D341Med (cell line): Measurements from ENCODE around the gene IGFBP7.

Experiments used
- DNase-seq: peaks from one replicate; pipeline ENCODE4 v3.0.0; 2012; ENCODE audit warnings: low spot score

The IGFBP7 gene

DNA sequence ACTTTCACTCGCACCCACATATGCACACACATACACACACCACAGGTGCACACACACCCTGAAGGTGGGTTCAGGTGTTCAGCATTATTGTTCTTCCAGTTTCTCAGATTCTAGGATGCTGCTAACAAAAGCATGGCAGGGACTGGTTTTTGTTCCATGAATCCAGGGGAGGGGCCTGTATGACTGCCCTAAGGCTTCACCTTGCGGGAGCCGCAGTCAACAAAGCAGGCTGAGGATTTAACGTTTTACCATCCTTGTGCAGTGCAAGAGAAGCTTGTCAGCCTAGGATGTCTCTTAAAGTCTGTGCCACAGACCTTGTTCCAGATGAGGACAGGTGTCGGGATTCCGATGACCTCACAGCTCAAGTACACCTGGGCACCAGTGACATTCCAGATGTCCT, 69.7 kb downstream of the IGFBP7 start:
- DNase-seq: no peak

DNA sequence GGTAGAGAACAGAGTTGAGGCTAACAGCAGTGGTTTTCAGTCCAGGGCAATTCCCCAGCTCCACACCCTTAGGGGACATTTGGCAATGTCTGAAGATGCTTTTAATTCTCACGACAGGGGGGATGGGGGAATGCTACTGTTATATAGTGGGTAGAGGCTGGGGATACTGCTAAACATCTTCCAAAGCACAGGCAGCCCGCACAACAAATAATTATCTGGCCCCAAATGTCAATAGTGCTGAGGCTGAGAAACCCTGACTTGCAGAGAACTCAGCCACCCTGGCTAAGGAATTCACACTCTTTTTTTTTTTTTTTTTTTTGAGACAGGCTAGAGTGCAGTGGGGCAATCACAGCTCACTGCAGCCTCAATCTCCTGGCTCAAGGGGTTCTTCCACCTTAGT, 70.8 kb downstream of the IGFBP7 start:
- DNase-seq: no peak

DNA sequence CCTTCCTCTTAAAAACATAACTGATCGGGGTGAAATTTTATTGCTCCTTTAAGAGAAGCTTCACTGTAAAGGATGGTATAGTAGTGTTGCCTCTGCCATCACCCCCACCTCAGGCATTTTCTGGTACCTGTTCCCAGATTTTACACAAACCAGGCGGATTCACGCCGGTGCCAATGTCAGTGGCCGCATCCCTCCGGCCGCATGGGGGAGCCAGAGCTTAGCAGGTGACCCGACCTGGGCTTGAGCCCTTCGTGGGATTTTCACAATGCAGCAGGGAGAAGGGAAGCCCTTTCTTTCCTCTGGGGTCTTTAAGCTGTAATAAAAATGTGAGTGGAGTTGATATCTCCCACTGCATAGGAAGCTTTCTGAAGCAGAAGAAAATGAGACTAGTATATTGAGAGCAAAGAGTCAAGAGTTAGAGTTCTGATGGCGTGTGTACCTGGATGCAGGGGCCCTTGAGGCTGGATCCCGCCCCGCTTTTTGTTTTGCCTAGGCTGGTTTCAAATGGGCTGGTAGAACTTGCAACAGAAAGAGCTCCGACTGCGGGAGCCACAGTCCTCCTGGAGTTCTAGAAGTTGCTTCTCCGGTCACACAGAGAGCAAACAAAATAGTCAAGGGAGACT, 72.1 kb downstream of the IGFBP7 start:
- DNase-seq: peak; percentile 83

DNA sequence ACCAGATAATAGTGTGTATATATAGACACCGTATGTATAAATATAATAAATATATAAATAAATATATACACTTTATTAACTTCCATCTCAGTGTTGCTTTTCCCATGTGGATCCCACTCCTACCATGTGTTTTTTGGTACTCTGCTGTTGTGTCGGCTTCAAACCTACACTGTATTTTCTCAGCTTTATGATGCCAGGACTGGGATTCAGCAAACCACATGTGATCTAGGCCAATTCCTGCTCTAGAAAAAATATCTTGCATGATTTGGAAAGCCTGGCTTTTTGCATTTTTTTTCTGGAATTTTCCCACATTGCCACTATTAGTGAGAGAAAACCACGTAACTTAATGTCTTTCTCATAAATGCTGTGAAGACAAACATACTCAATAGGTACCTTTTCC, 75.7 kb downstream of the IGFBP7 start:
- no peak for DNase-seq

DNA sequence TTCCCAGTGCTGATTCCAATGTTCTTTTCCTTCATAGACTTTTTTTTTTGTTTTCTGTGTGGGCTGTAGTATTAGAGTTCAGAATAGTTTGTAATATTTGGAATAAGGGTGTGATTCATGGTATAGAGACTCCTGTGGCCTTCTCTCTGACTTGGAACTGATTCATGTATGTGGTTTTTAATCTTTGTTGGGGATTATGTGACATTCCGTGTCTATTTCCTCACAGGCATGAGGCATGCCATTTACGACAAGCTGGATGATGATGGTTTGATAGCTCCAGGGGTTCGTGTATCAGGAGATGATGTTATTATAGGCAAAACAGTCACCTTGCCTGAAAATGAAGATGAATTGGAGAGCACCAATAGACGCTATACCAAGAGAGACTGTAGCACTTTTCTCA, 87.1 kb downstream of the IGFBP7 start:
- no peak for DNase-seq

DNA sequence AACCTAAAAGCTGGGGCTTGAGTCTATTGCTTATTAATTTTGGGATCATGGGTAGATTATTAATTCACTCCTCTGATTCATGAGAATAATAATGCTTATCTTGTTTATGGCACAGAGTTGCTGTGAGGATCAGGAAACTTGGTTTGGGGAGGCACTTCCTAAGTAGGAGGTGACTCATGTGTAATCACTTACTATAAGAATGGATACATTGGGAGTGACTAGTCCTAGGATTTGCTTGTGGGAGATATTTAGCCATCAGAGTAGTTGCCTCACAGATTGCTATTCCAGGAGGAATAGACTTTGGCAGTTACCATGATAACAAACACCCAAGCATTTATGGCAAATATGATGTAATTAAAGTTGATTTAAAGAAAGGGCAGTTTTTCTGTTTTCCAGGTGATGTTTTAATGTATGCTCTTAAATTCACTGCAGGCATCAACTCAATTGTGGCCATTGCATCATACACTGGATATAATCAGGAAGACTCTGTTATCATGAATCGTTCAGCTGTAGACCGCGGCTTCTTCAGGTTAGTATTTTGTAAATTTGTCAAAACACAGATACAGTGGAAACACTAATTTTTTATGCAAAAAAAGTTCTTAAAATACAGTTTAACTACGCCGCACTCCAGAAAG, 89.6 kb downstream of the IGFBP7 start:
- no peak for DNase-seq

DNA sequence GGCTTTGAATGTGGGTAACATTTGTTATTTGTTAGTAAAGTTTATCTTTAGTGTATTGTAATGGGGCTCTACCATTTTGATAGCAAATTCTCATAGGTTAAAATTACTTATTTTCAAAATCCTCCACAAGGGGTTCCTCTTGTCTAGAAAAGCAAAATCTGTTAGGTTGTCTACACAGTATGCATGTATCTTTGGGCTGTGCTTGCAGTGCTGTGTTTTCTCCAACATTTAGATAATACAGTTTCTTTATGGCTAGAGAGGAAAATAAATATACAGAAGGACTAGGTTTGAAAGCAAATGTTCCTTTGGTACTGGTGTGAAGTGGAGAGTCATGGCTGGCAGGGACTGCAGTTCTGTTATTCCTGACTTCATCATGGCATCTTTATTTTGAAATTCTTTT, 91.2 kb downstream of the IGFBP7 start:
- DNase-seq: no peak

DNA sequence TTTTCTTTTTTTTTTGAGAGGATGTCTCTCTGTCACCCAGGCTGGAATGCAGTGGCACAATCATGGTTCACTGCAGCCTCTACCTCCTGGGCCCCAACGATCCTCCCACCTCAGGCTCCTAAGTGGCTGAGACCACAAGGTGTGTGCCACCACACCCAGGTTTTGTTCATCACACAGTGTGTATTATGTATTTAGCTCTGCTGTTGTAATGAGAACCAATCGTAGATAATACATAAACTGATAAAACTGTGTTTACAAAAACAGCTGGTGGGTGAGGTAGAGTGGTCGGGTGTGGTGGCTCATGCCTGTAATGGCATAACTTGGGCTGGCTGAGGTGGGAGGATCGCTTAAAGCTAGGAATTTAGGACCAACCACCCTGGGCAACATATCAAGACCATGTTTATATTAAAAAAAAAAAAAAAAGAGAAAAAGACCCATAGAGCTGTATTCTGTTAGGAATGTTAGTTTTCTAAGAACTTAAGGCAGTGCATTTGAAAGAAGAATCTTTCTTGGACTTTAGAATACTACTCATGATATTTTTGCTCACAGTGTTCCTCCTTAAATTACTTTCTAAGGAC, 96.6 kb downstream of the IGFBP7 start:
- no peak for DNase-seq

DNA sequence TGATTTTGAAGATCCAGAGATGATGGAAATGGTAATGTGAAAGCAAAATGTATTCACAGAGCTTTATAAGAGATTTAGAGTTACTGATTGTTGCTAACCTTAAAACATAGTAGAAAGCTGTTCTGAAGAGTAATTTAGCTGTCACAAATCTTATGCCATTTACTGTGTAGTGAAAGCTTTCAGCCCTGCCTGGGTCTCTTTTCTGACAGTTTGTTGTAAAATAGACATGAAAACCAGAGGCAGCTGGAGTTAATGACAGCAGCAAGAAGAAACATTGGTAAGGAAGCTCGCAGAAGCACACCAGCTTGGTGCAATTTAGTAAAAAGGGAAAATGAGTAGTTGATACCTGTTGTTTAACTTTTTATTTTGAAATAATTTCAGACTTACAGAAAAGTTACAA, 110.4 kb downstream of the IGFBP7 start:
- DNase-seq: no peak

DNA sequence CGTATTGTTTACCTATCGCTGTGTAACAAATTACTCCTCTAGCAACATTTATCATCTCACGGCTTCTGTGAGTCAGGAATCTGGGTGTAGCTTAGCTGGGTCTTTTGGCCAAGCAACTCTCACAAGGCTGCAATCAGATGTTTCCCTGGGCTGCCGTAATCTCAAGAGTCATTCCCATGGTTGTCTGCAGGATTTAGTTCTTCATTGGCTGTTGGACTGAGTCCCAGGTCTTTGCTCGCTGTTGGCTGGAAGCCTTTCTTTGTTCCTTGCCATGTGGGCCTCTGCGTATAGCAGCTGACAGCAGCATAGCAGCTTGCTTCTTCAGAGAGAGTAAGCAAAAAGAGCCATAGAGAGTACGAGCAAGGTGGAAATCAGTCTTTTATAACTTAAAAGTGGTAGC, 114.7 kb downstream of the IGFBP7 start:
- DNase-seq: peak; percentile 80

DNA sequence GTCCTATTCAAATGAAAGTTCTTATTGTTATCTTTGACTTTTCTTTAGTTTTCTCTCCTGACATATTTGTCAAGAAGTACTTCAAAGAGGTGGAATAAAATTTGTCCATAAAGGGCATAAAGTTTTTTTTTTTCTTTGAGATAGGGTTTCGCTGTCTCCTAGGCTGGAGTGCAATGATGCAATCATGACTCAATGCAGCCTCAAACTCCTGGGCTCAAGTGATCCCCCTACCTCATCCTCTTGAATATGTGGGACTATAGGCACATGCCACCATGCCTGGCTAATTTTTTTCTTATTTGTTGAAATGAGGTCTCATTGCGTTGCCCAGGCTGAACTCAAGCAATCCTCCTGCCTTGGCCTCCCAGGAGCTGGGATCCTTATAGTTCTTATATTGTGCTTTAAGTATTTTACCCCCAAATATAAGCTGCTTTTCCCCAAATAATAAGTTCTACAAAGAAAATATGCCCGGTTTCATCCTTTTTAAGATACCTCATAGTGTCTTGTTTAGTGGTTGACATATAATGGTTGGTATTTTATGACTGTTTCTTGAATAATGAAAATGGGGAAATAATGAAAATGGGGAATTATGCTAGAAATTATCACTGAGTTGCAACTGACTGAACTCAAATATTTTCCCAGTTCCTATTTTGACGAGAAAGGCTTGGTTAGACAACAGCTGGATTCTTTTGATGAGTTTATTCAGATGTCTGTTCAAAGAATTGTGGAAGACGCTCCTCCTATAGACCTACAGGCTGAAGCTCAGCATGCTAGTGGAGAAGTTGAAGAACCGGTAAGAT, 119.9 kb downstream of the IGFBP7 start:
- no peak for DNase-seq

DNA sequence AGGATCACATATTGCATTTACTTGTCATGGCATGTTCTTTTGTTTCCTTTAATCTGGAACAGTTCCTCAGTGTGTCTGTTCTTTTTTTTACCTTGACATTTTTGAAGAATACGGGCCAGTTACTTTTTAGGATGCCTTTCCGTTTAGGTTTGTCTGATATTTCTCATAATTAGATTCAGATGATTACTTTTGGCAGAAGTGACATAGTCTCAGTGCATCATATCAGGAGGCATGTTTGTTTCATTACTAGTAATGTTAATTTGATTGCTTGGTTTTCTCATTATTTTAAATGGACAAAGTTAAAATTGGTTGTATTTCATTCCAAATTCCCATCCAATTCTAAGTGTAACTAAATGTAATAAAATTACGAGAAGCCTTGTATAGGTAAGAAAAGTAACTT, 123.2 kb downstream of the IGFBP7 start:
- no peak for DNase-seq

DNA sequence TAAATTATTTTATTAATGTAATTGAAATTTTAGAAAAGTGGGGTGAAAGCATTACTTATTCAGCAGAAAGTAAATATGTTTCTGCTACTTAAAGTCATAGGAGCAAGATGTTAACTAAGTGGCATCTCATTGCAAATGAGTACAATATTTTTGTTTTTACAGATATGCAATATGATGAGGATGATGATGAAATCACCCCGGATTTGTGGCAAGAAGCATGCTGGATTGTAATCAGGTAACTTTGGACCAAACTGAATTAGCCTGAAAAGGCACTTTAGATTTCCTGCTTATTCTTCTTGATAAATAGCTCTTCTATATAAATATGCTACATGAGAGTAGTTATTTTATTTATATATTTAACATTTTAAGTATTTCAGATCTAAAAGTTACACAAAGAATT, 124.0 kb downstream of the IGFBP7 start:
- no peak for DNase-seq

DNA sequence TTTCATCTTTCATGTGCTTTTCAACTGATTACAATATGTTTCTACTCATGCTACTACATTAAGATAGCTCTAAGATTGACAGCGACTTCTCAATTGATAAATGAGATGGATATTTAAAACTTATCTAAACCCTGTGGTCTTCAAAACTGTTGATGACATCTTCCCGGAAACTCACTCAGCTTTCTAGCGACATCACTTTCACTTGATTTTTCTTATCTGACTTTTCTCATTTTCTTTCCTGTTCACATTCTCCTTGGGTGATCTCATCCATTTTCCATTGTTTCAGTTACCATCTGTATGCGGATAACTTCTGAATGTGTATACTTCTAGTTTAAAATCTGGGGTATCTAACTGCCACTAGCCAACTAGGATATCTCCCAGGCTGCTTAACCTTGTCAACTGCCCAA, 128.4 kb downstream of the IGFBP7 start:
- DNase-seq: no peak
